Nephron (organoid): ENCODE results near the gene CDC42SE2.
A peak's percentile ranks its signal among the peaks of the same experiment; 100 is the strongest.

ENCODE experiments used
- H3K27ac Mint-ChIP-seq, 3 experiments: 2 replicates each; pipeline ENCODE4 v1.8.0; 2020; ENCODE audit warnings: mixed read lengths in 3 of 3, mild to moderate bottlenecking in 2 of 3, moderate library complexity in 1 of 3
- H3K27me3 Mint-ChIP-seq: 2 replicates; pipeline ENCODE4 v1.8.0; 2021; ENCODE audit warnings: low read depth, mild to moderate bottlenecking, moderate library complexity, mixed read lengths
- H3K36me3 Mint-ChIP-seq: 2 replicates; pipeline ENCODE4 v1.8.0; 2020; ENCODE audit warnings: low read depth, mixed read lengths
- H3K4me1 Mint-ChIP-seq: 2 replicates; pipeline ENCODE4 v1.8.0; 2020; ENCODE audit warnings: mixed read lengths
- H3K4me3 Mint-ChIP-seq, 3 experiments: 2 replicates each; pipeline ENCODE4 v1.8.0; 2020; ENCODE audit warnings: mild to moderate bottlenecking in 3 of 3, mixed read lengths in 3 of 3, moderate library complexity in 2 of 3
- H3K9me3 Mint-ChIP-seq: 2 replicates; pipeline ENCODE4 v1.8.0; 2020; ENCODE audit warnings: mixed read lengths
- CTCF ChIP-seq, 3 experiments: fragments of 200-600 bp; sonication (generic); IDR thresholded peaks; one replicate each; pipeline ENCODE4 v1.5.0; 2021; ENCODE audit warnings: antibody characterized with exemption in 3 of 3; ENCODE audit not compliant: unreplicated experiment in 3 of 3

The CDC42SE2 gene

DNA sequence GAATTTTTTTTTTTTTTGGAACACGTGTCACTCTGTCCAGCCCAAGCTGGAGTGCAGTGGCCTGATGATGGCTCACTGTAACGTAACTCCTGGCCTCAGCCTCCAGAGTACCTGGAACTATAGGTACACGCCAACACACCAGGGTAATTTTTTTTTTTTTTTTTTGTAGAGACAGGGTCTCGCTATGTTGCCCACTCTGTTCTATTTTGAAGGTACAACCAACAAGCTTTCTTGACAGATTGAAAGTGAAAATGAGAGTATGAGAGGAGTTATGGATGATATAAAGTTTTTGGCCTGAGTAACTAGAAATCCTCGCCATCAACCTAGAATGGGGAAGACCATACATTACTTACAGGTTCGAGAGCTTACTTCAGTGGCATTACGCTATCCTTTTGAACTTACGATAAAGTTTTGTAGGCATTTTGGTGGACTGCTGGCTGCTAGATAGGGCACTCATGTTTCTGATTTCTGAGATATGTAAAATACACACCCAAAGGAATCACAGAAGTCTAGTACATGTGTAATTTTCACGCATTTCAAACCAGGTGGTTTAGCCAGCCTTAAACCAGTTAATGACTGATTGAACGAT, 806 bp upstream of the CDC42SE2 start:
- Mint-ChIP-seq H3K9me3 (no peaks in the 10 kb centered on the region), H3K4me1 (peaks cover 21% of the 10 kb centered on the region), H3K27ac (peak overlapping the region; percentile 75 to 96 (median 88)), H3K4me3 (peak overlapping the region; percentile 75 to 86 (median 82)), H3K36me3 (no peaks in the 10 kb centered on the region), H3K27me3 (no peaks in the 10 kb centered on the region)
- TF ChIP-seq CTCF (IDR thresholded peaks at IDR 0.05; ENCODE audit: unreplicated experiment in 3 of 3), result no peak

- peak overlapping the region; percentile 98 to 99 (median 99) for H3K4me3 Mint-ChIP-seq
- no peaks in the 10 kb centered on the region for H3K36me3 Mint-ChIP-seq
- no peaks in the 10 kb centered on the region for H3K27me3 Mint-ChIP-seq
- TF ChIP-seq CTCF (IDR thresholded peaks at IDR 0.05; ENCODE audit: unreplicated experiment in 3 of 3), result no peak
- no peaks in the 10 kb centered on the region for H3K9me3 Mint-ChIP-seq
- H3K4me1 Mint-ChIP-seq, result peaks cover 21% of the 10 kb centered on the region
- H3K27ac Mint-ChIP-seq, result peak overlapping the region; percentile 91 to 97 (median 97)
These were observed 722 bp downstream of the CDC42SE2 start for GRCh38 chr5:131264451-131265099.

DNA sequence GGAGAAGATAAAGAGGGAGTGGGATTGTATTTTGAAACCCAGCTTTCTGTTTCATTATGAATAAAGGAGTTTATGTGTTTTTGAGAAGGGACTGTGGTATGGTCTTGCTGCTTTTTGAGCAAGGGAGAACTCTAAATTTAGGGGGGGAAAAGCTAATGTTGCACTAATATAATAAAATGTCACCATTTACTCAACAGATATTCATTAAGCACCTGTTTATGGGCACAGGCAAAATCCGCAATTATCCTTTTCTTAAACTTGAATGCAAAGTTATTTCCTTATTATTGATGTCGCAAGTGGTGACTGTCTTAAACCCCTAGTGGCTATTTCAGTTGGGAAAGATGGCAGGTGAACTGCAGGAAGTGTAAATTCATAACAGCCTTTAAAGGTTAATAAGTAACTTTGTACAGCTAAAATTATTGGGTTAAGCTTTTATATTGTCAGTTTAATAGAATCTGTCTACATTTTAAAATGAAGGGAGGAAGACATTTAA, 1.5 kb downstream of the CDC42SE2 start:
- Mint-ChIP-seq H3K27me3 (no peaks in the 10 kb centered on the region), H3K36me3 (no peaks in the 10 kb centered on the region), H3K9me3 (no peaks in the 10 kb centered on the region), H3K4me3 (peak overlapping the region; percentile 98 to 99 (median 99)), H3K4me1 (peaks cover 21% of the 10 kb centered on the region), H3K27ac (peak overlapping the region; percentile 2 to 91 (median 32))
- peak in 2 of 3 experiments; percentile 28 to 33 for TF ChIP-seq CTCF (IDR thresholded peaks at IDR 0.05; ENCODE audit: unreplicated experiment in 3 of 3)

DNA sequence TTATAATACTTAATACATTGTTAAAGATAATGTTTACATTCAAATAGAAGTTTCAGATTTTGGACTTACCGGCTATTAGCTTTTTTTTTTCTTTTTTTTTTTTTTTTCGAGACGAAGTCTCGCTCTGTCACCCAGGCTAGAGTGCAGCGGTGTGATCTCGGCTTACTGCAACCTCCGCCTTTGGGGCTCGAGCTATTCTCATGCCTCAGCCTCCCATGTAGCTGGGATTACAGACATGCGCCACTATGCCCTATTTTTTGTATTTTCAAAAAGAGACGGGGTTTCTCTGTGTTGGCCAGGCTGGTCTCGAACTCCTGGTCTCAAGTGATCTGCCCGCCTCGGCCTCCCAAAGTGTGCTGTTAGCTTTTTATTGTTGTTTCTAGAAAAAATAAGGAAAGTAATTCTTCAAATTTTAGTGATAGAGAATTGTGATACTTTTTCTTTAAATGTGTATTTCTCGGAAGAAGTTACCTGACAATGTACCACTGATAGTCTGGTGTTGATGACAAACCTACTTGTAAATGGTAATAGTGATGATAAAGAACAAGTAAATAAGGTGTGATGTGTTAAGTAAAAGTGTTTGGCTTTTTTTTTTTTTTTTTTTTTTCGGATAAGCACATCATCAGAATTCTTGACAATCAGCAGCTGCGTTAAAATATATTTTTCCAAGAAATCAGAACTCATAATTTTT, 2.7 kb downstream of the CDC42SE2 start:
- no peaks in the 10 kb centered on the region for H3K9me3 Mint-ChIP-seq
- TF ChIP-seq CTCF (IDR thresholded peaks at IDR 0.05; ENCODE audit: unreplicated experiment in 3 of 3), result no peak
- H3K27ac Mint-ChIP-seq, result no peak overlapping the region

DNA sequence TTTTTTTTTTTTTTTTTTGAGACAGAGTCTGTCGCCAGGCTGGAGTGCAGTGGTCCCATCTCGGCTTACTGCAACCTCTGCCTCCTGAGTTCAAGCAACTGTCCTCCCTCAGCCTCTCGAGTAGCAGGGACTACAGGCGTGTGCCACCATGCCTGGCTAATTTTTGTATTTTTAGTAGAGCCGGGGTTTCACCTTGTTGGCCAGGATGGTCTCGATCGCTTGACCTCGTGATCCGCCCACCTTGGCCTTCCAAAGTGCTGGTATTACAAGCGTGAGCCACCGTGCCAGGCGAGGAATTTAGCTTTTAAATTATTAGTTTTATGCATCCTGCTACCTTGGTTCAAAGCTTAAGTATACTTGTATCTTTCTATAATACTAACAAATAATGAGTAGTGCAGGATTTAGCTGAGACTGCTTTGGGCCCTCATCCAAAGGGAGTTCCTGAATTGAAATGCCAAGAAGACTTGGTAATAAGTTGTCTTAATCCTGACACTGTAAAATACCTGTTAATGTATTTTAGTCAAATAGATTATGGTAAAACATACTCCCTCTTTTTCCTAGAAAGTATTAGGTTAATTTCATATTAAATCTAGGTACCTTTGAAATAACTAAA, 5.0 kb downstream of the CDC42SE2 start:
- no peak for TF ChIP-seq CTCF (IDR thresholded peaks at IDR 0.05; ENCODE audit: unreplicated experiment in 3 of 3)
- Mint-ChIP-seq H3K4me1 (peaks cover 21% of the 10 kb centered on the region), H3K27ac (no peak overlapping the region), H3K9me3 (no peaks in the 10 kb centered on the region), H3K36me3 (no peaks in the 10 kb centered on the region), H3K27me3 (no peaks in the 10 kb centered on the region), H3K4me3 (no peak overlapping the region)

More for the DNA sequence above, 2.7 kb downstream of the CDC42SE2 start:
- Mint-ChIP-seq H3K36me3 (no peaks in the 10 kb centered on the region), H3K27me3 (no peaks in the 10 kb centered on the region), H3K4me1 (peaks cover 28% of the 10 kb centered on the region), H3K4me3 (peak overlapping the region in 1 of 3 experiments; percentile 40)
